ENCODE data around the gene PVR.
"Not testable (repeated sequence)": the region's sequence is repeated elsewhere in the genome, so short reads cannot be mapped to it uniquely, and the experiment has no call there.

The PVR gene

GRCh38 chr19:44705502-44706010 lies 61.8 kb downstream of the PVR start:
- TF ChIP-seq CTCF (IDR thresholded peaks at IDR 0.05; ENCODE audit: control insufficient read depth, extremely low read depth, insufficient read depth), result no peak
- no peak overlapping the region for H3K4me3 ChIP-seq (ENCODE audit: low read depth, low read length)
- no peak for DNase-seq (ENCODE audit: low read depth)

- TF ChIP-seq CTCF (IDR thresholded peaks at IDR 0.05; ENCODE audit: control insufficient read depth, extremely low read depth, insufficient read depth), result no peak
- no peak overlapping the region for H3K4me3 ChIP-seq (ENCODE audit: low read depth, low read length)
- no peak for DNase-seq (ENCODE audit: low read depth)
These were observed 63.0 kb downstream of the PVR start for GRCh38 chr19:44706506-44707236.

- no peak for TF ChIP-seq CTCF (IDR thresholded peaks at IDR 0.05; ENCODE audit: control insufficient read depth, extremely low read depth, insufficient read depth)
These were observed 64.1 kb downstream of the PVR start for GRCh38 chr19:44707794-44708193.

GRCh38 chr19:44708940-44709339 lies 65.2 kb downstream of the PVR start:
- DNase-seq (ENCODE audit: low read depth), result no peak
- no peak overlapping the region for H3K4me3 ChIP-seq (ENCODE audit: low read depth, low read length)
- no peak for TF ChIP-seq CTCF (IDR thresholded peaks at IDR 0.05; ENCODE audit: control insufficient read depth, extremely low read depth, insufficient read depth)

More at GRCh38 chr19:44707794-44708193, 64.1 kb downstream of the PVR start:
- H3K4me3 ChIP-seq (ENCODE audit: low read depth, low read length), result no peak overlapping the region
- DNase-seq (ENCODE audit: low read depth), result no peak

- DNase-seq (ENCODE audit: low read depth); H3K4me3 ChIP-seq (ENCODE audit: low read depth, low read length): not testable (repeated sequence)
These were observed 65.9 kb downstream of the PVR start for GRCh38 chr19:44709434-44710266.

- TF ChIP-seq CTCF (IDR thresholded peaks at IDR 0.05; ENCODE audit: control insufficient read depth, extremely low read depth, insufficient read depth), result no peak
- no peak overlapping the region for H3K4me3 ChIP-seq (ENCODE audit: low read depth, low read length)
- no peak for DNase-seq (ENCODE audit: low read depth)
These were observed 66.8 kb downstream of the PVR start for GRCh38 chr19:44710483-44710882.

- DNase-seq (ENCODE audit: low read depth), result no peak
- no peak overlapping the region for H3K4me3 ChIP-seq (ENCODE audit: low read depth, low read length)
- no peak for TF ChIP-seq CTCF (IDR thresholded peaks at IDR 0.05; ENCODE audit: control insufficient read depth, extremely low read depth, insufficient read depth)
These were observed 69.3 kb downstream of the PVR start for GRCh38 chr19:44712864-44713515.
